ENCODE measurements around the gene SLAMF1. TPM values are rescaled to one million over a fixed set of nuclear protein-coding genes. Genes with fewer than 3 reads are reported as not detected.

SLAMF1 gene
- total RNA-seq, 4 donors from 2014 or later: 0.42 to 7.1 (median 4.4) TPM; not detected in 1

GRCh38 chr1:160634543-160635491 is 12.0 kb downstream of the SLAMF1 start:
- intact Hi-C loops (cut with DNase I; ENCODE audit: low total_unique reads): no loop called here
- 92 to 97% methylated on average over 17 of the region's 17 CpGs for WGBS, 2 donors
- no peak overlapping the region for H3K4me3 ChIP-seq (ENCODE audit: low read depth, poor library complexity, severe bottlenecking)
- DNase-seq (ENCODE audit: low spot score in 2 of 2): no peak
- TF ChIP-seq POLR2A (IDR thresholded peaks at IDR 0.05): no peak
- TF ChIP-seq CTCF (IDR thresholded peaks at IDR 0.05): no peak

- H3K4me3 ChIP-seq (ENCODE audit: low read depth, poor library complexity, severe bottlenecking): no peak overlapping the region
- intact Hi-C loops (cut with DNase I; ENCODE audit: low total_unique reads): no loop called here
- no peak for DNase-seq (ENCODE audit: low spot score in 2 of 2)
- WGBS, 2 donors: 49 to 53% methylated on average over 2 of the region's 2 CpGs
- TF ChIP-seq POLR2A (IDR thresholded peaks at IDR 0.05) (no peak), CTCF (IDR thresholded peaks at IDR 0.05) (no peak)
Observed at GRCh38 chr1:160633330-160633903, 13.4 kb downstream of the SLAMF1 start.

DNA sequence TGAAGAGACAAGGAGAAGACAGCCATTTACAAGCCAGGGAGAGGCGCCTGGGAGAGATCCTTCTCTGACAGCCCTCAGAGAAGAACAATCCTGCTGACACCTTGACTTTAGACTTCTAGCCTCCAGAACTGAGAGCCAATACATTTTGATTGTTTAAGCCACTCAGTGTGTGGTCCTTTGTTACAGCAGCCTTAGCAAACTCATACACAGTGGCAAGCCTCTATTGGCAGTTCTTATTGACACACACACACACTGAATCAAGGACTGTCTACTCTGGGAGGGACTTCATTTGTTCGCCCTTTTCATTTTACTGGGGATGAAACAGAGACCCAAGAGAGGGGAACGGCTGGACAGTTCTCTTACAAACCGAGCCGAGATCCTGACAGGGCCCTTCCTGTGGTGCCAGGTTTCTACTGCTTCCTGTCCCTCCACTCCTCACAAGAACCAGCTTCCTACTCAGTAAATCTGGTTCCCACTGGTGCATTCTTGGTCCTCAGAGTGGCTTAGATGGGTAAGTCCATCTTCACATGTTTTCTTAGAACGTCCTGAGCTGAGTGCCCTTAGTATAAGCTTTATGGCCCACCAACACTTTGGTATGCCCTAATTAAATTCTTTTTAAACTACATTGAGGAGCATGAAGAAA is 14.7 kb downstream of the SLAMF1 start:
- intact Hi-C loops (cut with DNase I; ENCODE audit: low total_unique reads): no loop called here
- DNase-seq (ENCODE audit: low spot score in 2 of 2): no peak
- no peak for TF ChIP-seq POLR2A (IDR thresholded peaks at IDR 0.05)
- TF ChIP-seq CTCF (IDR thresholded peaks at IDR 0.05): no peak
- no peak overlapping the region for H3K4me3 ChIP-seq (ENCODE audit: low read depth, poor library complexity, severe bottlenecking)
- 88 to 89% methylated on average over 6 of the region's 6 CpGs for WGBS, 2 donors

DNA sequence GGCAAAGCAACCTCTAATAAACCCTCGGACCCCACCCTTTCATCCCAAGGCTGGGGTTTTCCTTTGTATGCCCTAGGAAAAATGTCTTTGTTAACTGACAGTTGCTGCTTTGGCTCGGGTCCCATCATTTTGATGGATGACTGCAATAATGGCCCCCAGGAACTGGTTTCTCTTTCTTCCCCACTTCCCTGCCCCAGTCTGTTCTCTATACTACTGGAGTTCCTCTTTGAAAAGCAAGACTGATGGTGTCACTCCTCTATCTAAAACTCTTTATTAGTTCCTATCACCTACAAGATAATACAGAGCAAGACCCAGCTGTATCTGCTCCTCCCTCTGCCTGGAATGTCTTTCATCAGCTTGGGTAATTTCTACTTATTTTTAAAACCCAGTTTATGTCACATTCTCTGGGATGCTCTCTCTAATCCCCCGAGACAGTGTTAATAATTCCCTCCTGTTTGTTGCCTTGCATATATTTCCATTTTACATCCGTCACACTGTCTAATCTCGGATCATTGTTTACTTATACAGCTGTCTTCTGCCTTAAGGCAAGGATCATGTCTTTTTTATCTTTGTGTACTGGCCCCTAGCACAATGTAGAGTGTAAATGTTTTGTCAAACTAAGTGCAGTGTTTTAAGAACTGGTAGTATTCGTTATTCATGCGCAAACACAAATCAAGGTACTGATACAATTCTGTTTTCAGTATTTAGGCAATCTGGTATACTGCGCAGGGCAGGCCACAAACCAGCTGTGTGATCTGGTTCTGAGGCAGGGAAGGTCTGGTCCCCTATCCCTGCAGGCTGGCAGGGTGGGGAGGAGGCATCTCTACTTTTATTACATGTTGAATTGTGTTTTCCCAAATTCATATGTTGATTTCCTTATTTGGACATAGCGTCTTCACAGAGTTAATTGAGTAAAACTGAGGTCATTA is 16.1 kb downstream of the SLAMF1 start:
- WGBS, 2 donors: 58 to 61% methylated on average over 9 of the region's 9 CpGs
- TF ChIP-seq CTCF (IDR thresholded peaks at IDR 0.05): no peak
- TF ChIP-seq POLR2A (IDR thresholded peaks at IDR 0.05): no peak
- intact Hi-C loops (cut with DNase I; ENCODE audit: low total_unique reads): no loop called here

More for the DNA sequence above, 16.1 kb downstream of the SLAMF1 start:
- DNase-seq (ENCODE audit: low spot score in 2 of 2): no peak
- H3K4me3 ChIP-seq (ENCODE audit: low read depth, poor library complexity, severe bottlenecking): no peak overlapping the region

Data from lower leg skin (tissue), 4 donors.